Dedifferentiated amniotic fluid mesenchymal stem cell (primary cell): ENCODE measurements around the gene TNS1.
"Not testable (repeated sequence)": the region's sequence is repeated elsewhere in the genome, so short reads cannot be mapped to it uniquely, and the experiment has no call there.

Experiments
- DNase-seq: peaks from one replicate; pipeline ENCODE4 v3.0.0-alpha.2; 2016; ENCODE audit errors: extremely low spot score

The TNS1 gene

DNA sequence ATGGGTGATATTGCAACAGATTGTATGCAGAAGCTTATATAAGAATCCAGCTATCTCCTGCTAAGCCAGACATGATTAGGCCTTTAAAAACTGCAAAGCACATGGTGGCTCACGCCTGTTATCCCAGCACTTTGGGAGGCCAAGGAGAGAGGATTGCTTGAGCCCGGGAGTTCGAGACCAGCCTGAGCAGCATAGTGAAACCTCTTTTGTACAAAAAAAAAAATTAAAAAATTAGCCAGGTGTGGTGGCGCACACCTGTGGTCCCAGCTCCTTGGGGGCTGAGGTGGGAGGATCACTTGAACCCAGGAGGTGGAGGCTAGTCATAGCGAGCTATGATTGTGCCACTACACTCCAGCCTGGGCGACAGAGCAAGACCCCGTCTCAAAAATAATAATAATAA lies 204.6 kb downstream of the TNS1 start:
- DNase-seq = no peak

DNA sequence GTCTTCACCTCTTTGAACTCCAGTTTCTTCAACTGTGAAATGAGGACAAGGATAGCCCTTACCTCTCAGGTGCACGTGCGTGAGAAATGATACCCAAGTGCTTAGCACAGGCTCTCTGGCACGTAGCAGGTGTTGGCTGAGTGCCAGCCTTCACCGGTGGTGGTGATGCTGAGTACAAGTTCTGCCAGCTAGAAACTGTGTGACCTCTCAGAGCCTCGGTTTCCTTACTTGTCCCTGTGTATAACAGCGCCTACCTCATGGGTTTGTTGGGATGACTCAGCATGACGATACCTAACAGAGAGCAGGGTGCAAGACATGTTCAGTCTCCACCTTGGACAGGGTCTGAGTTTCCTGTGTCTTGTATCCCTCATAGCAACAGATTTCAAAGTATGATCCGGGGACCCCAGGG lies 205.1 kb downstream of the TNS1 start:
- no peak for DNase-seq

- no peak for DNase-seq
These were observed 205.6 kb downstream of the TNS1 start for GRCh38 chr2:217797165-217797564.

- no peak for DNase-seq
These were observed 206.9 kb downstream of the TNS1 start for GRCh38 chr2:217795706-217796465.

- no peak for DNase-seq
These were observed 207.7 kb downstream of the TNS1 start for GRCh38 chr2:217795067-217795466.

- DNase-seq = no peak
These were observed 208.4 kb downstream of the TNS1 start for GRCh38 chr2:217794133-217794986.

DNA sequence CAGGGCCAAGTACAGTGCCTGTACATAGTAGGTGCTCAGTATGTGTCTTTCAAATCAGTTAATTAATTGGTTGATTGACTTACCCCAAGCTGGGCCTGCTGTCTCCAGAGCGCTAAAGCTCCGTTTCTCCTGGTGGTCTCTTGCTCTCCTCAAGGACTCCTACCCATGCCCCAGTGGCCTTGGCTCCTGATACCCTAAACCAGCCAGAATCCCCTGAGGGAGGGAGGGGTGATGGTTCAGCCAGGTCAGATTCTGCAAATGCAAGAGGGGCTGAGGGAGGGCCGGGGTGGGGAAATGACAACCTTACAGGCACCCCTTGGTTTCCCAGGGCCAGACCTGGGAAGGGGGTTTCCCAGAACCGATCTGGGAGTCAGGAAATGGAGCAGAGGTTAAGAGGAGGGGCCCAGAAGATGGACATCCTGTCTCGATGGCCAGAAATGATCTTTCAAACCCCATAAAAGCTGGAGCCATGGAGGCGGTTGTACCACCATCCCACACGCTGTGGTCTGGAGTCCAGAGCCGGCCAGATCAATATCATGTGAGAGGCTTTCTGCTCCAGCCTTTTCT lies 209.1 kb downstream of the TNS1 start:
- no peak for DNase-seq

GRCh38 chr2:217792626-217793527 lies 209.9 kb downstream of the TNS1 start:
- DNase-seq = no peak

- DNase-seq = no peak
These were observed 211.2 kb downstream of the TNS1 start for GRCh38 chr2:217791551-217791950.

DNA sequence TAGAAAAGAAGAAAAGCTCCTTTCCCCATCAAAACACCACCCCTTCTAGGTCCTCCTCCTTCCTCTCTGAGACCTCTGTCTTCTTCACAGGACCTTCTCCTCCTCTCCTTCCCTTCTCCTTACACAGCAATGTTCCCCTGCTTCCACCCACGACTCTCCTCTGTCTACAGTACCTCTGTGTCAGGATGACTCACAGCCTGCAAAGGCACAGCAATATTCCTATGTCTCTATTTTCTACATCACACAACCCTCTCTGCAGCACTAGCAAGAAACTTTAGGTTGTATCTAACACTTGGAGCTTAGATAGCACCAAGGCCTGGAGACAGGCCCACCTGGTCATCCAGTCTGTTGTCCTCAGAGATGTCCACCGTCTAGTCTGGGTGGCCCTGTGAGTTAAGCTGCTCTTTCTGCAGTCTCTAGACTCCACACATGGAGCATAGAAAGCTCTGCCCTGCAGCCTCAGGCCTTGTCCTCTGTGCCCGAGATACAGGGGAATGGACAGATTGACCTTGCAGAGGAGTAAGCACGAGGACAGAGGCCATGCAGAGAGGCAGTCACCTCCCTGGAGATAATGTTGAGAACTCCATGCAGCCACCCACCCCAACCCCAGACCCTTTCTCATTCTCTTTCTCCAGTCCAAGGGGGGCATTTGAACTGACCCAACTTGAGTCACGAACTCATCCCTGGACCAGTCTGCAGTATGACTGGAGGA lies 212.0 kb downstream of the TNS1 start:
- peak; percentile 48 for DNase-seq

DNA sequence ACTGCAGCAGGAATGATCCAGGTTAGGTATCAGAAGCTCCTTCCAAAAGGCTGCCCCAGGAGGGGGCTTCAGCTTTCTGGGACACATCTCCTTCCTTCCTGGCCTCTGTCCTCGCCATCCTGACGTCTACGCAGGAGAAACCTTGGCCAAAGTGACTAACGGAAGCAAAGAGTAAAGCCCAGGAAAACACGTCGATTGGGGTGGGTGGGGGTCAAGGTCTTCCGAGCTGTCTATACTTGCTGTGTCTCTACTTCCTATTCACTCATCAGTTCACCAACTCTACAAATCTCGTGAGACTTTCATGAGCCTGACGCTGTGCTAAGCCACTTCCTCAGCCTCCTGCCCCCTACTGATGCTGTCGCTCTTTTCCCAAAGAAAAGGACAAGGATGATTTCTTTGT lies 212.6 kb downstream of the TNS1 start:
- no peak for DNase-seq

GRCh38 chr2:217789736-217790181 lies 213.0 kb downstream of the TNS1 start:
- no peak for DNase-seq

DNA sequence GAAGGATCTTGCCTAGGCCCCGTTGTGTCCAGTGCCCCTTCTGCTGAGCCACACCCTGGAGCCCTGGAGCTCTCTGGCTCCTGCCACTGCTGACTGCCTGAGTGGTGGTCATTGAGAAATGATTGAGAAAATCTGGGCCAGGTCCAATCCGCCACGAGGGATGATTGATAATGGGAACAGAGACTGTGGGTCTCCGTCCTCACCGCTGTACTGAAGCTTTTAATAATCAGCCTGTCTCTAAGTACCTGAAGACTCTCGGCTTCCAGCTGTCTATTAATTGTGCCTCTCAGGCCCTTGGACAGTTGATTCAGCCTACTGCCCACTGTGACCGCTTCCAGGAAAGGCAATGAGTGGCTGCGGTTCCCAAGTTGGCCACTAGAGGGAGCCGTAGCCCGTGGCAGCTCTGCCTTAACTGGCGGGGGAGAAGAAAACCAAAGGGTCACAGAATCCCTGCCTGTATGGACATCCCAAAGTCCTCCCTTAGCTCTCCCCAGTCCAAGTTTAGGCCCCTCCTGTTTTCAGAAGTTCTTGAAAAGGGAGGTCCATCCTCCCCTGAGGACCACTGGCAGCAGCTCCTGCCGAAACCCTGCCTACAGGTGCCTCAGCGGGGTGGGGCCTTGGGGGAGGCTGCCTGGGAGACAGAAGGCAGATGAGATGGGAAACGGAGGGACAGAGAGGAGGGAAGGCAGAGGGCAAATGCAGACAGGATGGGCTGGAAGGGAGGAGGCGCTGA lies 213.6 kb downstream of the TNS1 start:
- DNase-seq = peak; percentile 48

- no peak for DNase-seq
These were observed 214.2 kb downstream of the TNS1 start for GRCh38 chr2:217788669-217789002.

- DNase-seq = no peak
These were observed 215.5 kb downstream of the TNS1 start for GRCh38 chr2:217787160-217787877.

- not testable (repeated sequence) for DNase-seq
These were observed 216.2 kb downstream of the TNS1 start for GRCh38 chr2:217786560-217786959.

- peak; percentile 61 for DNase-seq
These were observed 217.2 kb downstream of the TNS1 start for GRCh38 chr2:217785544-217786045.

DNA sequence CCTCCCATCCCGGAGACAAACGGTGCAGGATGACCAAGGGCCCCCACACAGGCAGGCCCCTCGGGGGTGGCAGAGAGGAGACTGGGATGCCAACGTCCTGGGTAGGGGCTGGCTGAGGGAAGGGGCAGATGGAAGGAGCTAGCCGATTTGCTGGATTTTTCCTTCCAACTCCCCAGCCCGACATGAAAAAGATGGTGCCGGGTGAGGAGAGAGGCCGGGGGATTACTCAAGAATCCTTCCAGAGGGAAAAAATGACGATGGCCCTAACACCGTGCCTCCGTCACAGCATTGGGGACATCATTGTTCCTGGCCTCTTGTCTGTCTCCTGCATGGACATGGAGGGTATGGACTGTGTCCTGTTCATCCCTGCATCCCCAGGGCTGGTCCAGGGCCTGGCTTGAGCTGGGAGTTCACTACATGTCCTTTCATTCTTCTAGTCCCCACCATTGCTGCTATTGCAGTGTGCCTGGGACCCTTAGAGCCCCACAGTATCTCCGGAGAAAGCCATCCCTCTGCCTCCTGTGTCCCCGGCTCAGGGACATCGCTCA lies 217.7 kb downstream of the TNS1 start:
- DNase-seq = no peak

- DNase-seq = no peak
These were observed 219.6 kb downstream of the TNS1 start for GRCh38 chr2:217783243-217783642.
